Activated CD4-positive, alpha-beta T cell treated with anti-CD3 and anti-CD28 coated beads, Interleukin-2, amount 10 ng/mL, durations not matched to agents 7 days and 5 days (primary cell): ENCODE measurements around the gene EIF3A. TPM values are rescaled to one million over a fixed set of nuclear protein-coding genes. Genes with fewer than 3 reads are reported as not detected.

Experiments used
- CTCF ChIA-PET: fragments of 350-600 bp; sonication (Branson Sonifier 250); formaldehyde crosslinking; loops from one replicate; lab custom pipeline; 2021; ENCODE audit warnings: antibody characterized with exemption; lab: Charles Lee
- POLR2A ChIA-PET: fragments of 350-600 bp; sonication (Branson Sonifier 250); formaldehyde crosslinking; loops from one replicate; lab custom pipeline; 2021; ENCODE audit warnings: antibody characterized with exemption; lab: Charles Lee
- DNase-seq: peaks from one replicate; pipeline ENCODE4 v3.0.0-alpha.2; 2020
- H3K27ac Mint-ChIP-seq: one replicate; pipeline ENCODE4 v1.8.0; 2021; ENCODE audit warnings: mild to moderate bottlenecking, moderate library complexity, mixed read lengths
- H3K27me3 Mint-ChIP-seq: one replicate; pipeline ENCODE4 v1.8.0; 2021; ENCODE audit warnings: mixed read lengths
- H3K36me3 Mint-ChIP-seq: one replicate; pipeline ENCODE4 v1.8.0; 2021; ENCODE audit warnings: low read depth, mixed read lengths
- H3K4me1 Mint-ChIP-seq: one replicate; pipeline ENCODE4 v1.8.0; 2021; ENCODE audit warnings: mixed read lengths
- H3K4me3 Mint-ChIP-seq: one replicate; pipeline ENCODE4 v1.8.0; 2021; ENCODE audit warnings: mild to moderate bottlenecking, moderate library complexity, mixed read lengths
- H3K9me3 Mint-ChIP-seq: one replicate; pipeline ENCODE4 v1.8.0; 2021; ENCODE audit warnings: mixed read lengths
- total RNA-seq, 2 experiments: library from RNA; stranded (reverse); gene quantifications; one replicate each; pipeline ENCODE4 v1.2.3, GENCODE V29; 2021

The EIF3A gene
- total RNA-seq, 2 experiments from 2014 or later = 132 to 145 TPM

- POLR2A ChIA-PET = no interaction called here
- peak overlapping the region; percentile 69 for H3K27ac Mint-ChIP-seq
- DNase-seq = no peak
Observed at GRCh38 chr10:119095640-119096039, 15.0 kb upstream of the EIF3A start.

GRCh38 chr10:119090968-119091367 lies 10.4 kb upstream of the EIF3A start:
- peak overlapping the region; percentile 56 for H3K4me3 Mint-ChIP-seq

More at GRCh38 chr10:119095640-119096039, 15.0 kb upstream of the EIF3A start:
- CTCF ChIA-PET = interaction anchor here (1.2 kb wide), 2 partner anchors 14 to 16 kb away, joined by 3 to 7 read pairs; no protein-coding TSS in a partner anchor
- H3K4me3 Mint-ChIP-seq = no peak overlapping the region
- H3K36me3 Mint-ChIP-seq = no peaks in the 10 kb centered on the region
- peaks cover 44% of the 10 kb centered on the region for H3K4me1 Mint-ChIP-seq
- no peaks in the 10 kb centered on the region for H3K27me3 Mint-ChIP-seq
- no peaks in the 10 kb centered on the region for H3K9me3 Mint-ChIP-seq

GRCh38 chr10:119090026-119090795 lies 9.6 kb upstream of the EIF3A start:
- Mint-ChIP-seq H3K27ac (peak overlapping the region; percentile 98), H3K4me1 (peaks cover 53% of the 10 kb centered on the region), H3K27me3 (no peaks in the 10 kb centered on the region), H3K36me3 (peaks cover 6% of the 10 kb centered on the region), H3K4me3 (peak overlapping the region; percentile 56), H3K9me3 (peaks cover 4% of the 10 kb centered on the region)
- DNase-seq = peak; percentile 26
- ChIA-PET POLR2A (interaction anchor here (0.6 kb wide), 1 partner anchor 75 kb away, joined by 3 read pairs; no protein-coding TSS in a partner anchor), CTCF (interaction anchor here (0.5 to 1.3 kb wide), 6 partner anchors 9 to 119 kb away, joined by 3 to 6 read pairs (median 3); partner anchors contain the start of gene DENND10)

More at GRCh38 chr10:119090968-119091367, 10.4 kb upstream of the EIF3A start:
- Mint-ChIP-seq H3K27ac (peak overlapping the region; percentile 98), H3K27me3 (no peaks in the 10 kb centered on the region), H3K9me3 (peaks cover 4% of the 10 kb centered on the region), H3K4me1 (peaks cover 56% of the 10 kb centered on the region), H3K36me3 (peaks cover 6% of the 10 kb centered on the region)
- peak; percentile 64 for DNase-seq
- ChIA-PET CTCF (interaction anchor here (0.6 to 1.3 kb wide), 6 partner anchors 9 to 202 kb away, joined by 3 to 6 read pairs (median 3); partner anchors contain the start of gene DENND10), POLR2A (interaction anchor here (0.8 kb wide), 1 partner anchor 10 kb away, joined by 4 read pairs; no protein-coding TSS in a partner anchor)

- DNase-seq = no peak
- Mint-ChIP-seq H3K9me3 (peaks cover 4% of the 10 kb centered on the region), H3K36me3 (peaks cover 7% of the 10 kb centered on the region), H3K27ac (peak overlapping the region; percentile 52), H3K27me3 (no peaks in the 10 kb centered on the region), H3K4me3 (no peak overlapping the region), H3K4me1 (peaks cover 54% of the 10 kb centered on the region)
- POLR2A ChIA-PET = no interaction called here
- CTCF ChIA-PET = interaction anchor here (1.0 kb wide), 1 partner anchor 14 kb away, joined by 3 read pairs; no protein-coding TSS in a partner anchor
Observed at GRCh38 chr10:119087271-119087882, 6.8 kb upstream of the EIF3A start.

- DNase-seq = no peak
- ChIA-PET POLR2A (no interaction called here), CTCF (no interaction called here)
- Mint-ChIP-seq H3K27ac (no peak overlapping the region), H3K27me3 (no peaks in the 10 kb centered on the region), H3K4me3 (no peak overlapping the region), H3K4me1 (peaks cover 42% of the 10 kb centered on the region), H3K36me3 (peaks cover 13% of the 10 kb centered on the region), H3K9me3 (peaks cover 4% of the 10 kb centered on the region)
Observed at GRCh38 chr10:119084896-119085295, 4.3 kb upstream of the EIF3A start.

GRCh38 chr10:119079599-119080520 lies 757 bp downstream of the EIF3A start:
- Mint-ChIP-seq H3K4me1 (peaks cover 51% of the 10 kb centered on the region), H3K4me3 (peak overlapping the region; percentile 99), H3K27ac (peak overlapping the region; percentile 95), H3K9me3 (no peaks in the 10 kb centered on the region), H3K27me3 (no peaks in the 10 kb centered on the region), H3K36me3 (peaks cover 34% of the 10 kb centered on the region)
- ChIA-PET POLR2A (interaction anchor here (0.6 kb wide), 1 partner anchor 13 kb away, joined by 3 read pairs; no protein-coding TSS in a partner anchor), CTCF (interaction anchor here (1.3 to 1.7 kb wide), 2 partner anchors 24 to 33 kb away, joined by 3 to 6 read pairs; partner anchors contain the start of gene DENND10)
- peak; percentile 72 for DNase-seq

- H3K27me3 Mint-ChIP-seq = no peaks in the 10 kb centered on the region
- H3K36me3 Mint-ChIP-seq = peaks cover 36% of the 10 kb centered on the region
- ChIA-PET POLR2A (no interaction called here), CTCF (interaction anchor here (1.3 to 1.7 kb wide), 2 partner anchors 25 to 34 kb away, joined by 3 to 6 read pairs; partner anchors contain the start of gene DENND10)
- H3K27ac Mint-ChIP-seq = peak overlapping the region; percentile 95
- peak overlapping the region; percentile 99 for H3K4me3 Mint-ChIP-seq
- DNase-seq = no peak
- H3K9me3 Mint-ChIP-seq = no peaks in the 10 kb centered on the region
- H3K4me1 Mint-ChIP-seq = peaks cover 51% of the 10 kb centered on the region
Observed at GRCh38 chr10:119078422-119079179, 2.0 kb downstream of the EIF3A start.

GRCh38 chr10:119073584-119073983 lies 7.0 kb downstream of the EIF3A start:
- no peaks in the 10 kb centered on the region for H3K9me3 Mint-ChIP-seq
- ChIA-PET CTCF (interaction anchor here (0.7 to 1.0 kb wide), 2 partner anchors 10 to 584 kb away, joined by 3 to 4 read pairs; no protein-coding TSS in a partner anchor), POLR2A (no interaction called here)
- no peak overlapping the region for H3K27ac Mint-ChIP-seq
- no peaks in the 10 kb centered on the region for H3K27me3 Mint-ChIP-seq
- peaks cover 58% of the 10 kb centered on the region for H3K36me3 Mint-ChIP-seq
- peaks cover 46% of the 10 kb centered on the region for H3K4me1 Mint-ChIP-seq
- no peak for DNase-seq
- H3K4me3 Mint-ChIP-seq = no peak overlapping the region

GRCh38 chr10:119070395-119071165 lies 10.0 kb downstream of the EIF3A start:
- ChIA-PET POLR2A (interaction anchor here (0.6 kb wide), 1 partner anchor 615 kb away, joined by 3 read pairs; no protein-coding TSS in a partner anchor), CTCF (interaction anchor here (0.6 kb wide), 1 partner anchor 17 kb away, joined by 3 read pairs; no protein-coding TSS in a partner anchor)
- Mint-ChIP-seq H3K4me3 (no peak overlapping the region), H3K9me3 (no peaks in the 10 kb centered on the region), H3K4me1 (peaks cover 27% of the 10 kb centered on the region), H3K27ac (no peak overlapping the region), H3K27me3 (no peaks in the 10 kb centered on the region), H3K36me3 (peaks cover 63% of the 10 kb centered on the region)
- DNase-seq = no peak

- H3K9me3 Mint-ChIP-seq = no peaks in the 10 kb centered on the region
- H3K36me3 Mint-ChIP-seq = peaks cover 79% of the 10 kb centered on the region
- CTCF ChIA-PET = interaction anchor here (0.9 to 2.3 kb wide), 3 partner anchors 9 to 22 kb away, joined by 3 to 6 read pairs (median 4); no protein-coding TSS in a partner anchor
- no peak overlapping the region for H3K4me3 Mint-ChIP-seq
- H3K27me3 Mint-ChIP-seq = no peaks in the 10 kb centered on the region
- peaks cover 11% of the 10 kb centered on the region for H3K4me1 Mint-ChIP-seq
- H3K27ac Mint-ChIP-seq = no peak overlapping the region
- no peak for DNase-seq
- POLR2A ChIA-PET = no interaction called here
Observed at GRCh38 chr10:119061926-119062325, 18.7 kb downstream of the EIF3A start.
